Posterior cingulate gyrus (tissue), 11 donors: ENCODE results near the gene ROCK2.
"Not testable (repeated sequence)": the region's sequence is repeated elsewhere in the genome, so short reads cannot be mapped to it uniquely, and the experiment has no call there.

Experiments used
- DNase-seq, 10 donors: peaks; one replicate each; pipeline versions ENCODE4 v3.0.0 to v3.0.0-alpha.2; 2020 to 2021; ENCODE audit warnings: mixed read lengths in 3 of 10
- intact Hi-C: fragments of 100-400 bp; cut with DNase I; formaldehyde crosslinking; loops from one replicate; pipeline ENCODE4 v1.15.1; 2023

ROCK2 gene

GRCh38 chr2:11208083-11208482 is 136.4 kb downstream of the ROCK2 start:
- no peak for DNase-seq
- intact Hi-C loops: no loop called here

- no peak for DNase-seq
- intact Hi-C loops: no loop called here
Measured at GRCh38 chr2:11203480-11203879, 141.0 kb downstream of the ROCK2 start.

- no peak for DNase-seq
- intact Hi-C loops: no loop called here
Measured at GRCh38 chr2:11201969-11202368, 142.5 kb downstream of the ROCK2 start.

GRCh38 chr2:11200651-11201050 is 143.8 kb downstream of the ROCK2 start:
- DNase-seq: no peak
- intact Hi-C loops: no loop called here

- DNase-seq: no peak
- intact Hi-C loops: no loop called here
Measured at GRCh38 chr2:11196246-11196645, 148.2 kb downstream of the ROCK2 start.

GRCh38 chr2:11187731-11188130 is 156.7 kb downstream of the ROCK2 start:
- intact Hi-C loops: no loop called here

GRCh38 chr2:11187083-11187619 is 157.3 kb downstream of the ROCK2 start:
- intact Hi-C loops: no loop called here
- no peak for DNase-seq

More at GRCh38 chr2:11187731-11188130, 156.7 kb downstream of the ROCK2 start:
- DNase-seq: no peak

GRCh38 chr2:11186145-11186544 is 158.3 kb downstream of the ROCK2 start:
- intact Hi-C loops: no loop called here
- no peak for DNase-seq

GRCh38 chr2:11182951-11183350 is 161.5 kb downstream of the ROCK2 start:
- no peak for DNase-seq
- intact Hi-C loops: no loop called here

GRCh38 chr2:11180653-11181052 is 163.8 kb downstream of the ROCK2 start:
- intact Hi-C loops: no loop called here
- no peak for DNase-seq

- no peak for DNase-seq
- intact Hi-C loops: no loop called here
Measured at GRCh38 chr2:11179899-11180298, 164.5 kb downstream of the ROCK2 start.

GRCh38 chr2:11179196-11179595 is 165.2 kb downstream of the ROCK2 start:
- intact Hi-C loops: no loop called here
- no peak for DNase-seq

- no peak for DNase-seq
- intact Hi-C loops: no loop called here
Measured at GRCh38 chr2:11177871-11178690, 166.4 kb downstream of the ROCK2 start.

GRCh38 chr2:11175293-11175795 is 169.1 kb downstream of the ROCK2 start:
- intact Hi-C loops: no loop called here
- DNase-seq: peak in 3 of 10 donors; percentile 26 to 70 (median 29)

- DNase-seq: no peak
- intact Hi-C loops: no loop called here
Measured at GRCh38 chr2:11174222-11174621, 170.2 kb downstream of the ROCK2 start.

- DNase-seq: peak in 1 of 10 donors; percentile 36
- intact Hi-C loops: no loop called here
Measured at GRCh38 chr2:11169333-11169732, 175.1 kb downstream of the ROCK2 start.

- intact Hi-C loops: no loop called here
- peak in 1 of 10 donors; percentile 61 for DNase-seq
Measured at GRCh38 chr2:11168488-11168887, 175.9 kb downstream of the ROCK2 start.

- intact Hi-C loops: no loop called here
- peak in 1 of 10 donors; percentile 55 for DNase-seq
Measured at GRCh38 chr2:11166476-11166875, 178.0 kb downstream of the ROCK2 start.

GRCh38 chr2:11165046-11165445 is 179.4 kb downstream of the ROCK2 start:
- DNase-seq: not testable (repeated sequence)

GRCh38 chr2:11163439-11164317 is 180.8 kb downstream of the ROCK2 start:
- DNase-seq: peak in 1 of 10 donors; percentile 63
- intact Hi-C loops: no loop called here

More at GRCh38 chr2:11165046-11165445, 179.4 kb downstream of the ROCK2 start:
- intact Hi-C loops: not testable (repeated sequence)

- intact Hi-C loops: no loop called here
- peak in 1 of 10 donors; percentile 46 for DNase-seq
Measured at GRCh38 chr2:11161747-11162146, 182.7 kb downstream of the ROCK2 start.
